Measurements from ENCODE around the gene ZMPSTE24.
"Not testable (repeated sequence)": the region's sequence is repeated elsewhere in the genome, so short reads cannot be mapped to it uniquely, and the experiment has no call there.

Gene ZMPSTE24

DNA sequence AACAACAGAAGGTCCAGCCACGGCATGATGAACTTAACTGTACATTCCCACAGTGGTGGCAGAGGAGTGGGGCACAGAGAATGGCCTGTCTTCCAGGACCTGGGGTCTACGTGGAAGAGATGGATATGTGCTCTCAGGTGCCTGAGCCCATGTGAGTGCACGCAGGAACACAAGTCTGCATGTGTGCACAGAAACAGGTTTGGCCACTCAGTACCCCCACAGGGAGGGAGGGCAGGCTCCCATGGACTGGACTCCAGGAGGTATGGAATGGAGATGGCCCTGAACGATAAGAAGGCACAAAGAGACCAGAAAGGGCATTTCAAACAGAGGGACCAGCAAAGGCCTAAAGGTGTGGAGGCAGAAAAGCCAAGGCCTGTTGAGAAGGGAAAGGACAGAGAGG is 48.3 kb downstream of the ZMPSTE24 start:
- DNase-seq, result no peak

- DNase-seq, result no peak
Measured at GRCh38 chr1:40307186-40307585, 49.1 kb downstream of the ZMPSTE24 start.

DNA sequence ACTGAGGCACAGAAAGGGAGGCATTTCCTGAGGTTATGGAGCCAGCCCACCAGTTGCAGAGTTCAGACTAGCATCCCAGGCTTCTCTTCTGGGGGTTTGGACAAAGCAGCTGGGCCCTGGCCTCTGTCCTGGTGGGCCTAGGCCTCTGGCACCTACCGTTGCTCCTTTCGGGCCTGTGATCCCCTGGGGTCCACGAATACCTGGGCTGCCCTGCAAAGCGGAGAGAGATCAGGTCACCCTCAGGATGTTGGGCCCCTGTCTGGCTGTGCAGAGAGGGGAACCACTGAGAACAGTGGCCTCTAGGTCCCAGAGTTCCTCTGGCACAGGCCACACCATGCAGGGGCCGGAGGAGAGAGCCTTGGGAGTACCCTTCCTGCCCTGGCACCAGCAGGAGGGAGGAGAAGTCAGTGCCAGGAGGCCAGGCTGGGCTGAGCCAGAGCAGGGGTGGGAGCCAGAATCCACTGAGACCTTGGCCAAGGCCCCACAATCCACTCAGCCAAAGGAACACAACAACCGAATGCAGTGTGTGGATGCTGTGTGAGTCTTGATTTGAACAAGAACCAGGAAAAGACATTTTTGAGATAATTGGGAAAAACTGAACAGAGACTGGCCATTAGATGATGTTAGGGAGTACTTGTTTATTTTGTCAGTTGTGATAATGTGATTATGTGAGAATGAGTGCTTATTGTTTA is 50.1 kb downstream of the ZMPSTE24 start:
- DNase-seq, result no peak

- DNase-seq, result no peak
Measured at GRCh38 chr1:40309374-40310128, 51.5 kb downstream of the ZMPSTE24 start.

GRCh38 chr1:40310129-40310461 is 52.1 kb downstream of the ZMPSTE24 start:
- DNase-seq, result no peak

GRCh38 chr1:40310983-40311642 is 53.1 kb downstream of the ZMPSTE24 start:
- no peak for DNase-seq

DNA sequence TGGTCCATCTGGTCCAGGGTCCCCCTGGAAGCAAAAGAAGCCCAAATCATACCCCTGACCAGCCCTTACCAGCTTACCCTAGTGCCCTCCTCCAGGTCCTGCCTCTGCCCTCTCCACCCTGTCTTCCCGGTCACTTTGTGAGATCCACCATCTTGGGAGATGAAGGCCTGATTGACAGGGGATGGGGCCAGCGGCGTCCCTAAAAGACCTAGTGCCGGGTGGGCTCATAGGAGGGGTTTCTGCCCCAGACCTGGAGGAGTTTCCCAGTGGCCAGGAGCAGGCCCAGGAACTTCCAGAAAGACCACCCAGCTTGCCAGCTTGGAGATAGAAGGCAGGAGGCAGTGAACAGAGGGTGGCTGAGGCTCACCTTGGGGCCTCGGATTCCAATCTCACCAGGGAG is 53.7 kb downstream of the ZMPSTE24 start:
- DNase-seq, result no peak

- DNase-seq, result peak; percentile 74
Measured at GRCh38 chr1:40312238-40313205, 54.5 kb downstream of the ZMPSTE24 start.

- no peak for DNase-seq
Measured at GRCh38 chr1:40313329-40313957, 55.4 kb downstream of the ZMPSTE24 start.

GRCh38 chr1:40313958-40314720 is 56.1 kb downstream of the ZMPSTE24 start:
- DNase-seq, result no peak

GRCh38 chr1:40314721-40315238 is 56.7 kb downstream of the ZMPSTE24 start:
- no peak for DNase-seq

GRCh38 chr1:40315239-40315794 is 57.3 kb downstream of the ZMPSTE24 start:
- DNase-seq, result peak; percentile 97

DNA sequence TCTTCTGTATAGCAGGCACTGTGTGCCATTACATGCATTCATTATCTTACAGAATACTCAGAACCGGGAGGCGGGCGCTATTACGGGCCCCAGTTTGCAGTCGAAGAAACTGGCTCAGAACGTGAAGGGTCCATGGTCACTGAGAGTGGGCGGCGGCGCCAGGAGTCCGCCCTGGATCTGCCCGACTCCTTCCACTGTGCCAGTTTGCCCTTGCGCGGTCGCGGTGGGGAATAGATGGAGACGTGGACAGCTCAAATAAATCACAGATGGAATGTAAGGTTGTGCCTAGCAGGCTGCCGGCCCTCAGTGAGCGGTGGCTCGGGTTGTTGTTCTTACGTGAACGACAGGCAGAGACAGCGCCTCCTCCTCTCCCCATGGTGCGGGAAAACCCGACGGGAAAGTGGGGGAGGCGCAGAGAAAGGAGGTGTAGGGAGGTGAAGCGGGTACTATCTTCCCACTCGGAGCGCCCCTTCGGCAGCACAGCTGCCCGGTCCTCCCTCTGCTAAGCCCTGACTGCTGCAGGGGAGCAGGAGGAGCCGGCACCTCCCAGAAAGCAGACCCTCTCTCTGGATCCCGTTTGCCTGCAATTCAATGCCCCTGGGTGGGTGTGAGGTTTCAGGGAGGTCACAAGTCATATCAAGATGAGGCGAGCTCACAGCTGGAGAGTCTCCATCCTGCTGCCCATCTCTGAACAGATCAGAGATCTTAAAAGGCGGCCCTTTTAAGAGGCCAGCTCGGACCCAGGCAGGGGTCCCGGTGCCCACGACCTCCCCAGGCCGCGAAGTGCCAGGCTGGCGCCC is 58.0 kb downstream of the ZMPSTE24 start:
- peak; percentile 91 for DNase-seq

DNA sequence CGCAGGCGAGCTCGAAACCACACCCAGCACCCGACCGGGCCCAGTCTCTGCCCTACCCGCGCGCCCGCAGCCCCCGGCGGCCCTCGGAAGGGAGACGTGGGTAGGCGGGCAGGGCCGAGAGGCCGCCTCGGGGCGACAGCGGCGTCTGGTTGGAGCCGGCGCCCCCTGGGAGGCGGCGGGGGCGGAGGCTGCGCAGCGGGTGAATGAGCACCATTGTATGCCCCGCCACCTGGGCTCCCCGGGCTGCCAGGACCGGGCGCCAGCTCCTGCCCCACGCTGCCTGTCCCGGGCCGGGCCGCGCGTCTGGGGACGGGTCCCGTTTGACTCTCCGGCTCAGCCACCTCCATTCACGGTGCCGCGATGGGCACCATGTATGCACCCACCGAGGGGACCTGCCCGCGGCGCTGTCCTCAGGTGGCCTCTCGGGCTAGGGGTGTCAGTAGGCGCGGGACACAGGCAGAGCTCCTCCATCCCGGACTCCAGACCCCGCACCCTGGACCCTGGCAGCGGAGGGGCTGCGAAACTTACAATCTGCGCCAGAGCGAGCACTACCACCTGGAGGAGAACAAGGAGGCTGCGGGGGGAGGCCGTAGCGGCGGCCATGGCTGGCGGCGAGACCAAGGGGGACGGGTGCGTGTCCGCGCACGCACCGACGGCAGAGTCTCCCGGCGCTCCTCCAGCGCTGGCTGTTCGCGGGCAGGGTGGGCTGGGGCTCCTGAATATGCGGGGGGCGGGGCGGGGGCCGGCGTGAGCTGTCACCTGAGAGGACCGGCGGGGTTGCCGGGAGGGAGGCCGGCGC is 58.8 kb downstream of the ZMPSTE24 start, which contains the start of gene COL9A2:
Gene COL9A2, minus strand, starts transcription at position 692 of the 799 bp plus-strand sequence. Its CDS starts 89 bp downstream, at position 603.
- peak; percentile 69 for DNase-seq

DNA sequence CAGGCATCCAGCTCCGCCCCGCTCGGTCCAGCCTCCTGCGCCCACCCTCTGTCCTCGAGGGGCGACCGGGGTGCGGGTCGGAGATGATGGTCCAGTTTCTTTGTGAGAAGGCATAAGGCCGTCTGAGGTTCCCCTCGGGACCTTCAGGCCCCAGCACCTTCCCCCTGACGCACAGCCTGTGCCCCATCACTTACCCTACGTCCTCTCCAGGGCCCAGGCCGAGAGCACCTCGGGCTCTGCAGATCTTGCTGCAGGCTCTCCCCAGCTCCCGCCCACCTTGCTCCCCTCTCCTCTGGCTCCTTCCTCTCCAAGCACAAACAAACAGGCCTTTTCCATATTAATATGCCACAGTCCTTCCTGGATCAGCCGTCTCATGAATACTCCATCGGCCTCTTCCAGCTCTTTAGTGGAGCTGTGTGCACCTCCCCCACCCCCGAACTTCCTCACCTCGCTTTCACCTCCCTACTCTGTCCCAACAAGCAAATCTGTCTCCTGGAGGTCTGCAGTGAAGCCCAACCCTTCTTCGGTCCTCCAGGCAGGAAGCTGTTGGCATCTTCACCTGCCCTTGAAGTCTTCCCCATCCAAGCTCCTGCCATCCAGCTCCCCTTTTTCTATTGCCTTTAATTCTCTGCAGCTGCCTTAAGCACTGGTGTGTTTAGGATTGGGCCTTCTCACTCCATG is 59.5 kb downstream of the ZMPSTE24 start:
- no peak for DNase-seq

DNA sequence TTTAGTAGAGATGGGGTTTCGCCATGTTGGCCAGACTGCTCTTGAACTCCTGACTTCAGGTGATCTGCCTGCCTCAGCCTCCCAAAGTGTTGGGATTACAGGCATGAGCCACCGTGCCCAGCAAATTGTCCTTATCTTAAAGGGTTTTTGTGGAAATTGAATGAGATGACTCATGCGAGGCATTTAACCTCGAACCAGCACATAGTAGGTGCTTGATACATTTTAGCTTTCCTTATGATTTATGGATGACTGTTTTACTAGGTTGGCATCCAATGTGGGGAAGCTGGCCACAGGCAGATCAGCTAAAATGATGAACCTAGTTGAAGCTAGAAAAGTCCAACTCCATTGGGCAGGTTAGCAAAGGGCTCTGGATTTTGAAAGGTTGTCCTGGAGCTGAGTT is 60.4 kb downstream of the ZMPSTE24 start:
- DNase-seq, result no peak

GRCh38 chr1:40318970-40319621 is 61.1 kb downstream of the ZMPSTE24 start:
- DNase-seq, result no peak

- not testable (repeated sequence) for DNase-seq
Measured at GRCh38 chr1:40331403-40331802, 73.4 kb downstream of the ZMPSTE24 start.
